Caco-2 (cell line): ENCODE results near the gene EHMT1. TPM values are rescaled to one million over a fixed set of nuclear protein-coding genes. Genes with fewer than 3 reads are reported as not detected.
"Not testable (repeated sequence)": the region's sequence is repeated elsewhere in the genome, so short reads cannot be mapped to it uniquely, and the experiment has no call there.

ENCODE experiments used
- BruUV-seq: library from RNA; stranded (reverse); fragments of 400-500 nt; replicated peaks from 2 replicates; lab custom pipeline; 2021; lab: Mats Ljungman, UMichigan
- CTCF ChIA-PET: fragments of 300-600 bp; sonication (Branson Sonifier 250); formaldehyde crosslinking; loops from one replicate; lab custom pipeline; 2022; ENCODE audit warnings: antibody characterized with exemption; lab: Charles Lee
- POLR2A ChIA-PET: fragments of 300-600 bp; sonication (Branson Sonifier 250); formaldehyde crosslinking; loops from one replicate; lab custom pipeline; 2022; ENCODE audit warnings: antibody characterized with exemption; lab: Charles Lee
- DNase-seq, 2 experiments: peaks; one replicate each; pipeline versions ENCODE4 v3.0.0 to v3.0.0-alpha.2; 2020 to 2022
- H3K27me3 ChIP-seq: replicated peaks from 2 replicates; pipeline ENCODE4 v1.6.0; 2011; ENCODE audit warnings: low read length; ENCODE audit not compliant: control insufficient read depth, insufficient read depth
- H3K36me3 ChIP-seq: 2 replicates; pipeline ENCODE4 v1.5.1; 2011; ENCODE audit warnings: low read length; ENCODE audit not compliant: control insufficient read depth, insufficient read depth
- H3K4me1 ChIP-seq: fragments of 250-450 bp; sonication (Bioruptor Pico); 2 replicates; pipeline ENCODE4 v1.5.1; 2020; ENCODE audit warnings: mild to moderate bottlenecking
- H3K4me3 ChIP-seq: 2 replicates; pipeline ENCODE4 v1.5.1; 2011; ENCODE audit warnings: low read depth, mild to moderate bottlenecking, control low read depth, low read length
- H3K9me3 ChIP-seq: fragments of 250-450 bp; sonication (Bioruptor Pico); 2 replicates; pipeline ENCODE4 v1.5.1; 2020; ENCODE audit warnings: mild to moderate bottlenecking, moderate library complexity
- H3K27ac Mint-ChIP-seq: one replicate; pipeline ENCODE4 v1.8.0; 2022; ENCODE audit warnings: mixed read lengths; ENCODE audit not compliant: unreplicated experiment
- H3K27me3 Mint-ChIP-seq: one replicate; pipeline ENCODE4 v1.8.0; 2022; ENCODE audit warnings: mixed read lengths; ENCODE audit not compliant: insufficient read depth, unreplicated experiment
- H3K36me3 Mint-ChIP-seq: one replicate; pipeline ENCODE4 v1.8.0; 2022; ENCODE audit warnings: mild to moderate bottlenecking, mixed read lengths; ENCODE audit not compliant: insufficient read depth, unreplicated experiment
- H3K4me1 Mint-ChIP-seq: one replicate; pipeline ENCODE4 v1.8.0; 2022; ENCODE audit warnings: low read depth, mixed read lengths; ENCODE audit not compliant: unreplicated experiment
- H3K4me3 Mint-ChIP-seq: one replicate; pipeline ENCODE4 v1.8.0; 2022; ENCODE audit warnings: mild to moderate bottlenecking, moderate library complexity, mixed read lengths; ENCODE audit not compliant: unreplicated experiment
- H3K9me3 Mint-ChIP-seq: one replicate; pipeline ENCODE4 v1.8.0; 2022; ENCODE audit warnings: mixed read lengths; ENCODE audit not compliant: unreplicated experiment
- CTCF ChIP-seq, 2 experiments: fragments of 200-600 bp in 1 of 2; IDR thresholded peaks; 1 replicate in 1 of 2; 2 replicates in 1 of 2; pipeline versions ENCODE4 v1.5.1 to v1.8.0; 2011 to 2022; ENCODE audit warnings: antibody characterized with exemption in 1 of 2, control low read depth in 1 of 2, inconsistent platforms in 1 of 2, low read depth in 1 of 2, low read length in 1 of 2, mild to moderate bottlenecking in 1 of 2, moderate library complexity in 1 of 2; ENCODE audit not compliant: insufficient read depth in 1 of 2, severe bottlenecking in 1 of 2, unreplicated experiment in 1 of 2
- intact Hi-C: fragments of 100-400 bp; cut with micrococcal nuclease; formaldehyde crosslinking; loops from one replicate; pipeline ENCODE4 v1.10.0; 2022; ENCODE audit not compliant: unreplicated experiment
- total RNA-seq: library from RNA; stranded (reverse); gene quantifications from 2 replicates; pipeline ENCODE4 v1.2.3, GENCODE V29; 2022

The EHMT1 gene
- total RNA-seq, 1 experiment from 2014 or later = 92.9 TPM

- CTCF ChIA-PET = no interaction called here
- POLR2A ChIA-PET = no interaction called here
- H3K9me3 ChIP-seq = no peaks in the 10 kb centered on the region
- TF ChIP-seq CTCF (IDR thresholded peaks at IDR 0.05; ENCODE audit: insufficient read depth in 1 of 2, low read depth in 1 of 2, low read length in 1 of 2, severe bottlenecking in 1 of 2, unreplicated experiment in 1 of 2) = no peak
- H3K9me3 Mint-ChIP-seq = no peaks in the 10 kb centered on the region
- H3K27me3 ChIP-seq = no peaks in the 10 kb centered on the region
- peaks cover 41% of the 10 kb centered on the region for H3K36me3 Mint-ChIP-seq
- BruUV-seq = no TSS peak
- no peak for DNase-seq
- no peak overlapping the region for H3K4me3 ChIP-seq
- H3K27ac Mint-ChIP-seq = no peak overlapping the region
- peaks cover 3% of the 10 kb centered on the region for H3K36me3 ChIP-seq
- no peaks in the 10 kb centered on the region for H3K4me1 ChIP-seq
- no peaks in the 10 kb centered on the region for H3K27me3 Mint-ChIP-seq
- intact Hi-C loops = no loop called here
- no peaks in the 10 kb centered on the region for H3K4me1 Mint-ChIP-seq
- H3K4me3 Mint-ChIP-seq = no peak overlapping the region
Observed at GRCh38 chr9:137804908-137805630, 186.3 kb downstream of the EHMT1 start.

- ChIA-PET POLR2A (interaction anchor here (0.5 kb wide), 1 partner anchor 256 kb away, joined by 8 read pairs; the partner anchor contains the start of gene MRPL41), CTCF (no interaction called here)
- H3K4me1 ChIP-seq = no peaks in the 10 kb centered on the region
- Mint-ChIP-seq H3K36me3 (peaks cover 23% of the 10 kb centered on the region), H3K9me3 (no peaks in the 10 kb centered on the region), H3K4me3 (no peak overlapping the region), H3K27me3 (no peaks in the 10 kb centered on the region), H3K4me1 (no peaks in the 10 kb centered on the region), H3K27ac (no peak overlapping the region)
- intact Hi-C loops = no loop called here
- BruUV-seq = no TSS peak
- H3K27me3 ChIP-seq = no peaks in the 10 kb centered on the region
- no peak overlapping the region for H3K4me3 ChIP-seq
- no peak for DNase-seq
- no peak for TF ChIP-seq CTCF (IDR thresholded peaks at IDR 0.05; ENCODE audit: insufficient read depth in 1 of 2, low read depth in 1 of 2, low read length in 1 of 2, severe bottlenecking in 1 of 2, unreplicated experiment in 1 of 2)
- peaks cover 3% of the 10 kb centered on the region for H3K36me3 ChIP-seq
- no peaks in the 10 kb centered on the region for H3K9me3 ChIP-seq
Observed at GRCh38 chr9:137807721-137808703, 189.2 kb downstream of the EHMT1 start.

GRCh38 chr9:137809040-137809576 is 190.3 kb downstream of the EHMT1 start:
- H3K4me1 ChIP-seq = no peaks in the 10 kb centered on the region
- H3K9me3 ChIP-seq = no peaks in the 10 kb centered on the region
- DNase-seq = no peak
- H3K4me1 Mint-ChIP-seq = no peaks in the 10 kb centered on the region
- ChIA-PET CTCF (no interaction called here), POLR2A (interaction anchor here (0.5 kb wide), 1 partner anchor 258 kb away, joined by 8 read pairs; the partner anchor contains the start of gene MRPL41)
- no peak overlapping the region for H3K4me3 ChIP-seq
- BruUV-seq = no TSS peak
- H3K36me3 Mint-ChIP-seq = peaks cover 15% of the 10 kb centered on the region
- H3K27ac Mint-ChIP-seq = no peak overlapping the region
- intact Hi-C loops = no loop called here
- peaks cover 4% of the 10 kb centered on the region for H3K36me3 ChIP-seq
- no peaks in the 10 kb centered on the region for H3K9me3 Mint-ChIP-seq
- H3K27me3 ChIP-seq = no peaks in the 10 kb centered on the region
- H3K27me3 Mint-ChIP-seq = no peaks in the 10 kb centered on the region
- no peak overlapping the region for H3K4me3 Mint-ChIP-seq
- TF ChIP-seq CTCF (IDR thresholded peaks at IDR 0.05; ENCODE audit: insufficient read depth in 1 of 2, low read depth in 1 of 2, low read length in 1 of 2, severe bottlenecking in 1 of 2, unreplicated experiment in 1 of 2) = no peak

- H3K4me1 Mint-ChIP-seq, H3K4me3 ChIP-seq, H3K36me3 ChIP-seq, H3K9me3 Mint-ChIP-seq, POLR2A ChIA-PET, H3K27me3 ChIP-seq, BruUV-seq, H3K9me3 ChIP-seq, H3K4me1 ChIP-seq, CTCF ChIA-PET, H3K27ac Mint-ChIP-seq, DNase-seq, intact Hi-C loops, H3K27me3 Mint-ChIP-seq, H3K4me3 Mint-ChIP-seq: not testable (repeated sequence)
- peaks cover 21% of the 10 kb centered on the region for H3K36me3 Mint-ChIP-seq
Observed at GRCh38 chr9:137809726-137810450, 191.1 kb downstream of the EHMT1 start.
